GM12872 (cell line): Measurements from ENCODE around the gene CNTNAP2.
A peak's percentile ranks its signal among the peaks of the same experiment; 100 is the strongest.

Experiments
- CTCF ChIP-seq: IDR thresholded peaks from 3 replicates; pipeline ENCODE4 v1.5.1; 2011; ENCODE audit warnings: low read depth, mild to moderate bottlenecking, low read length, moderate library complexity; ENCODE audit not compliant: insufficient read depth

CNTNAP2 gene

GRCh38 chr7:147240468-147240867 is 1123.9 kb downstream of the CNTNAP2 start:
- TF ChIP-seq CTCF: no peak

DNA sequence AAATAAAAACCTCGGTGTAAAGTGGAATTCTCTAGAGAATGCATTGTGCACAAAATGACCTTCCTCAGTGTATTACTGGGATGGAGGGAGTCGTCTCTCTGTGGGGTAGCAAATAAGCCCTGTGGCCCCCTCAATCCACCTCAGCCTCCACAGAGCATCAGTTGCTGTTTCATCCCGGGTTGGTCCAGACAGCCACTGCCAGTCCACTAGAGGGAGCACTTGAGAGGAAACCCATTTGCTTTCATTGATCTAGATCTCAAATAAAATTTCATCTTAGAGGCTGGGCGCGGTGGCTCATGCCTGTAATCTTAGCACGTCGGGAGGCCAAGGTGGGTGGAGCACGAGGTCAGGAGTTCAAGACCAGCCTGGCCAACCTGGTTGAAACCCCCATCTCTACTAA is 1128.7 kb downstream of the CNTNAP2 start:
- TF ChIP-seq CTCF: peak; percentile 69

DNA sequence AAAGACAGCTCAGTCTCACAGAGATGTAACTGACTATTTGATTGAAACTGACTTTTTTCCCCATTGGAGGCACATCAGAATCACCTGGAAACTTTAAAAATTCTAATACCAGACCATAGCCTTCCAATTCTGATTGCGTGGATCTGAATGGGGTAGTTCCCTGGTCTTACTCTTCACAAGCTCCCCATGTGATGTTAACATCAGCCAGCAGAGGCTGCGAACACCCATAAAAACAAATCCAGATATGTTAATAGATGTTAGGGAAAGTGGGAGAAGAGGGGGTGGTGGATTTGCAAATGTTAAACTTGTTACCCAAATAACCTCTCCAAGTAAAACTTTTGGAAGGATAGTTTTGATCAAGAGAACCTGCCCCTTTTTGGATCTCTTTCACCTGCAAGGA is 1133.4 kb downstream of the CNTNAP2 start:
- no peak for TF ChIP-seq CTCF

DNA sequence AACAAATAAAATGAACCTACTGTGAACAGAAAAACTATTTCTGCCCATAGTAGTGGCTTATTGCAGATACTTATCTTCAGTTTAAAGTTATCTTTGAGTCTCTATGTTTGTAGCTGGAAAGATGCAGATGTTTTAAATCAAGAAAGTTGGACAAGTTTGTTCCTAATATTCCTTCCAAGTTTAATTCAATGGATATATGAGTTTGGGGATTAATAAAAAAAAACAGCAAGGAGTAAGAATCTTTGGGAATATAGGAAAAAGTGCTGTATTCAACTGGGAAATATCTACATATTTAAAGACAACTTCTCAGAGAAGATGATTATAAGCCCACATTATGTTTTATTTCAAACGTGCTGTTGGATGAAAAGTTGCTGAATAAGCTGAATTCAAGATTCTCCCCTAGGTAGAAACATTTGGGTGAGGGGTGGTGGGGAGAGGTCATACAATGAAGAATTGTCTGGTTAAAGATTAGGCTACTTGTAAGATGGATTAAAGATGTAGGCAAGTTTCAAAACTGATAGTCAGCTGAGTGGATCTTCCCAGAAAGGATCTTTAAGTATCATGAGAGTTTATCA is 1135.2 kb downstream of the CNTNAP2 start:
- TF ChIP-seq CTCF: no peak

GRCh38 chr7:147261693-147262092 is 1145.1 kb downstream of the CNTNAP2 start:
- no peak for TF ChIP-seq CTCF

DNA sequence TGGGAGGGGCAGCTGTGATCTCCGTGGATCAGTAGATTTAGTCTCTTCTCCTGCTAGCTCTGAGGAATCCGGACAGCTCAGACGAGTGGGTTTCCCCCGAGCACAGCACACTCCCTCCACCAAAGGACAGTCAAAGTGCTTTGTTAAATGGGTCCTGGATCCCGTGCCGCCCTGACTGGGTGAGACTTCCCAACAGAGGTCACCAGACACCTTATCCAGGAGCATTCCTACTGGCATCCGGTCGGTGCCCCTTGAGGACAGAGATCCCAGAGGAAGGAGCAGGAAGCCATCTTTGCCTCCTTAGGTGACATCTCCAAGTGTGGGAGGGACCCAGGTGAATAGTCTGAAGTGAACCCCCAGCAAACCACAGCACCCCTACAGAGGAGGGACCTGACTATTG is 1148.9 kb downstream of the CNTNAP2 start:
- TF ChIP-seq CTCF: no peak

DNA sequence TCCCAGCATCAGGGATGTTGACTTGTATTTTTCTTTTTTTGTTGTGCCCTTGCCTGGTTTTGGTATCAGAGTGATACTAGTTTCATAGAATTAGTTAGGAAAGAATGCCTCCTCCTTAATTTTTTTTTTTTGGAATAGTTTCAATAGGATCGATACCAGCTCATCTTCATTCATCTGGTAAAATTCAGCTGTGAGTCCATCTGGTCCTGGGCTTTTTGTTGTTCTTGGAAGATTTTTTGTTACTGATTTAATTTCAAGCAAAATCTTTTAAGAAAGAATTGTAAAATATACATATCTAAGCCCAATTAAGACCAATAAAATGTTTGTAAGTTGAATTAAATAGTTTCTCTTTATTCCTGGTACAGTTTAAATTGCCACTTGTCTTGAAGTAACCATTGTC is 1159.5 kb downstream of the CNTNAP2 start:
- no peak for TF ChIP-seq CTCF

DNA sequence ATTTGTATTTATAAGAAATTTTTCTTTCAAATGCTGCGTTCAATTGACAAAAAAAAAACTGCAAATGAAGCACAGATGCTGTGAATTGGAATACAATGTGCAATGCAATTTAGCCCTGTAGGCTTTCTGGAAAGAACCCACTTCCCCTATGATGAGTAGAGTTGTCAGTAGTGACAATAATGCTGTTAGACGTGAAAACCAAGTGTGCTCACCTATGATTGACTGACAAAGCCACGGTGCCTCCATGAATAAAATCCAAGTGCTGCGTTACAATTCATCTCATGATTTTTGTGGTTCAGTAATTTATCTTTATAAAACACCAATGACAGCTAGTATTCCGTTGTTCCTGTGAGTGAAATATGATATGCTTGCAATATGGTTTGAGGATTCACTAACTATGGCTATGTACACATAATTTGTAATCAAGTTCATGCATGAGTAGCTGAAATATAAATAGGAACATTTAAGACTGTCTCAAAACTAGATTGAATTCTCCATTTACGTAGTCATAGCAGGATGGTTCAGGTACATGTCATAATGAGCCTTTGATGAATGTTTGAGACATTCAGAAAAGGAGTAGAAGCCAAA is 1160.3 kb downstream of the CNTNAP2 start:
- TF ChIP-seq CTCF: no peak
